GM23248 (cell line): ENCODE results near the gene ZBTB7C. TPM values are rescaled to one million over a fixed set of nuclear protein-coding genes. Genes with fewer than 3 reads are reported as not detected.

Experiments used
- DNase-seq: peaks from one replicate; pipeline ENCODE4 v3.0.0-alpha.2; 2015
- H2AFZ ChIP-seq: fragments of 200-600 bp; sonication (generic); 2 replicates; pipeline ENCODE4 v1.6.1; 2016; ENCODE audit warnings: antibody characterized with exemption
- H3F3A ChIP-seq: fragments of 200-600 bp; sonication (generic); 2 replicates; pipeline ENCODE4 v1.6.1; 2016; ENCODE audit warnings: mild to moderate bottlenecking, antibody characterized with exemption, mixed run types; ENCODE audit not compliant: insufficient read depth
- H3K27ac ChIP-seq: fragments of 200-600 bp; sonication (generic); 2 replicates; pipeline ENCODE4 v1.5.1; 2016; ENCODE audit warnings: mild to moderate bottlenecking
- H3K27me3 ChIP-seq: fragments of 200-600 bp; sonication (generic); replicated peaks from 2 replicates; pipeline ENCODE4 v1.6.1; 2016; ENCODE audit warnings: mild to moderate bottlenecking; ENCODE audit not compliant: insufficient read depth
- H3K36me3 ChIP-seq: fragments of 200-600 bp; sonication (generic); 2 replicates; pipeline ENCODE4 v1.6.1; 2016; ENCODE audit warnings: low read depth, mild to moderate bottlenecking
- H3K4me1 ChIP-seq: fragments of 200-600 bp; sonication (generic); 2 replicates; pipeline ENCODE4 v1.6.1; 2016; ENCODE audit warnings: mild to moderate bottlenecking; ENCODE audit not compliant: insufficient read depth
- H3K4me2 ChIP-seq: fragments of 200-600 bp; sonication (generic); one replicate; pipeline ENCODE4 v1.6.1; 2016; ENCODE audit warnings: mild to moderate bottlenecking; ENCODE audit not compliant: unreplicated experiment
- H3K4me3 ChIP-seq: fragments of 200-600 bp; sonication (generic); 2 replicates; pipeline ENCODE4 v1.5.1; 2016; ENCODE audit warnings: mild to moderate bottlenecking
- H3K79me2 ChIP-seq: fragments of 200-600 bp; sonication (generic); 2 replicates; pipeline ENCODE4 v1.6.1; 2016; ENCODE audit warnings: mild to moderate bottlenecking; ENCODE audit not compliant: insufficient read depth
- H3K9ac ChIP-seq: fragments of 200-600 bp; sonication (generic); 2 replicates; pipeline ENCODE4 v1.6.1; 2016; ENCODE audit warnings: mild to moderate bottlenecking
- H3K9me2 ChIP-seq: fragments of 200-600 bp; sonication (generic); 2 replicates; pipeline ENCODE4 v1.6.1; 2016; ENCODE audit warnings: mixed run types, mild to moderate bottlenecking, moderate library complexity; ENCODE audit not compliant: insufficient read depth
- H3K9me3 ChIP-seq: fragments of 200-600 bp; sonication (generic); one replicate; pipeline ENCODE4 v1.6.1; 2017; ENCODE audit warnings: low read depth
- H4K20me1 ChIP-seq: fragments of 200-600 bp; sonication (generic); 2 replicates; pipeline ENCODE4 v1.6.0; 2016; ENCODE audit not compliant: insufficient read depth
- EZH2 ChIP-seq: fragments of 200-600 bp; sonication (generic); IDR thresholded peaks from 2 replicates; pipeline ENCODE4 v1.6.1; 2018; ENCODE audit warnings: antibody characterized with exemption, mild to moderate bottlenecking; ENCODE audit not compliant: insufficient read depth, poor library complexity, severe bottlenecking
- EZH2phosphoT487 ChIP-seq: fragments of 200-600 bp; sonication (generic); IDR thresholded peaks from 2 replicates; pipeline ENCODE4 v1.6.1; 2018; ENCODE audit warnings: antibody characterized with exemption, moderate library complexity, mild to moderate bottlenecking, low read depth; ENCODE audit not compliant: insufficient read depth
- WGBS, 2 experiments: methylation state at CpG; one replicate each; pipeline ENCODE4 v1.1.6; 2015 to 2017; ENCODE audit warnings: low lambda C conversion rate in 2 of 2, low coverage in 1 of 2; ENCODE audit errors: missing lambda C conversion rate in 2 of 2; 5-methylcytosine and 5-hydroxymethylcytosine counted together
- in situ Hi-C: fragments of 300-500 bp; cut with MboI; formaldehyde crosslinking; loops from 2 replicates; pipeline ENCODE4 v1.15.0; 2020
- polyA plus RNA-seq: library from polyadenylated mRNA; unstranded; fragments of >200 nt; fragmentation: Nextera tagmentation; extraction: Ambion mirVana; gene quantifications from 2 replicates; pipeline ENCODE4 v1.2.1, GENCODE V29; 2016
- total RNA-seq: library from RNA; depleted of rRNA; stranded (reverse); fragments of >200 nt; shearing (Covaris generic); gene quantifications from 2 replicates; pipeline ENCODE4 v1.2.3, GENCODE V29; 2014

The ZBTB7C gene
- total and polyA plus RNA-seq, 2 experiments from 2014 or later: not detected

DNA sequence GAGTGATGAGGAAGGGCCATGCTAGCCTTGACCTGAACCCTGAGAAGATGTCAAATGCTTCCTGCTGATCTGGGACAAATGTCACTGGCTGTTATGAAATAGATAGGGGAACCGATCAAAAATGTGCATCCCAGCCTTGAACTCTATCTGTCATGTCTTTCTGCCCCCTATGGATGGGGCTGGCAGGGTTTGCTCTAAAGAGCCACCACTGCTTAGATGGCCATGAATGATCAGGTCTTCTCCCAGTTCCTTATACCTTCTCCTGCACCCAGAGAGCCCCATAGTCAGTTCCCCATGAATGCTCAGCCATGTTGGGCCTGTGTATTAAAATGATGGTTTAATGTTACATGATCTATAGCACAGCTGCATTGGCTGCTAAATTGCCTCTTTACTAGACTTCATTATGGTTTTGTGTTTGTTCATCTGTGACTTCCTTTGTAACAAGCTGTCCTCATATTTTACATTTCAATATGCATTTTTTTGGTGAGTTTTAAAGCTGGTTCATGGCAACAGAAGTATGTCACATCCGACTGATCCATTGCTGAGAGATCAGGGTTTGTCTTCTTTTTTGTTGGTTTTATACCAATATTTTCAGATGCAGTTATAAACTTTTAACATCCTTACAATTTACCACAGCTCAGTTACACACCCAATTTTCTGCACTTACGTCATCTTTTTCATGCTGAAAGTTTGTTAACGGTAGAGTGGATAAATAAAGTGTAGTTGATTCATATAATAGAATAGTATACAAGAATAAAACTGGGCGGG lies 422.4 kb downstream of the ZBTB7C start:
- H3K36me3 ChIP-seq: no peaks in the 10 kb centered on the region
- H3K27me3 ChIP-seq: no peaks in the 10 kb centered on the region
- H3K27ac ChIP-seq: no peak overlapping the region
- in situ Hi-C loops: no loop called here
- no peak overlapping the region for H3K9ac ChIP-seq
- no peaks in the 10 kb centered on the region for H4K20me1 ChIP-seq
- no peaks in the 10 kb centered on the region for H3K4me1 ChIP-seq
- no peaks in the 10 kb centered on the region for H3K9me3 ChIP-seq
- no peaks in the 10 kb centered on the region for H3K79me2 ChIP-seq
- no peak overlapping the region for H3K4me2 ChIP-seq
- no peaks in the 10 kb centered on the region for H3K9me2 ChIP-seq
- H3F3A ChIP-seq: no peaks in the 10 kb centered on the region
- no peak for TF ChIP-seq EZH2phosphoT487
- TF ChIP-seq EZH2: no peak
- DNase-seq: no peak
- no peak overlapping the region for H3K4me3 ChIP-seq
- 33 to 38% methylated on average over 5 of the region's 5 CpGs for WGBS, 2 experiments
- no peak overlapping the region for H2AFZ ChIP-seq

- Histone ChIP-seq H3K9me2 (no peaks in the 10 kb centered on the region), H4K20me1 (no peaks in the 10 kb centered on the region), H2AFZ (no peak overlapping the region), H3F3A (no peaks in the 10 kb centered on the region), H3K4me2 (no peak overlapping the region), H3K9ac (no peak overlapping the region), H3K79me2 (no peaks in the 10 kb centered on the region), H3K4me3 (no peak overlapping the region), H3K27me3 (no peaks in the 10 kb centered on the region), H3K36me3 (no peaks in the 10 kb centered on the region), H3K9me3 (no peaks in the 10 kb centered on the region), H3K27ac (no peak overlapping the region), H3K4me1 (no peaks in the 10 kb centered on the region)
- no peak for DNase-seq
- in situ Hi-C loops: no loop called here
- TF ChIP-seq EZH2phosphoT487 (no peak), EZH2 (no peak)
- 74 to 81% methylated on average over 7 of the region's 7 CpGs for WGBS, 2 experiments
Measured at GRCh38 chr18:47985866-47986265, 423.3 kb downstream of the ZBTB7C start.

DNA sequence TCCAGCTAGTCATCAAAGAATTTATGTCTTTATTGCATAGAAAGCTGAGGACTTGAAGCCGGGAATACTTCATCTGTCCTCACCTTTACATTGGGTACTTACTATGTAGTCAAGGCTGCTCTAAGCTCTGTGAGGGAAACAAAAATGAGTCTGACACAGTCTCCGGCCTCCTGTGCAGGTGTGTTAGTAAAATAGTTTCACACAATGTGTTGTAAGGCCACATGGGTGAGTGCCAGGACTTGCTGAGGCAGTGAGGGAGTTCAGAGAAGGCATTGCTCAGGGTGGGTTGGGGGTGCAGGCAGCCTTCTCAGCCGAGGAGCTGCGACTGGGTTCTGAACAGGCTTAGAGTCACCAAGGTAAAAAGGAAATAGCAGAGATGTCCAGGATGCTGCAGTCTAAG lies 424.2 kb downstream of the ZBTB7C start:
- in situ Hi-C loops: no loop called here
- no peaks in the 10 kb centered on the region for H3K9me2 ChIP-seq

DNA sequence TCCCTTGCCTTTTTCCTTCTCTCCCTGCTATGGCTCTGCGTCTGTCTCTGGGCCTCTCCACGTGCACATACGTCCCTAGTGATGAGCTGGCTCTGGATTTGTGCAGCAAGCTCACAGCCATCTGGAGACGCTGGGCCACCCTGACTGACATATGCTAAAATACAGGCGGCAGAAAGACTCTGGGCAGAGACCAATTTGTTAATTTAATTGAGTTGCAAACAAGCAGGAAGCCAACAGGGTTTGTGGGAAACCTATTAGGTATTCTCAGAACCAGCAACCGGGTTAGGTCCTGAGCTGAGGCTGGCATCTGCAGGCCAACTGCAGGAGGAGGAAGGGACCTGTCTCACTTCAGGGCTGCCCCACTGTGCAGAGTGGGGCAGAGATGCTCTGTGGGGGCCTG lies 425.2 kb downstream of the ZBTB7C start:
- Histone ChIP-seq H3F3A (no peaks in the 10 kb centered on the region), H3K9me3 (no peaks in the 10 kb centered on the region), H3K36me3 (no peaks in the 10 kb centered on the region), H4K20me1 (no peaks in the 10 kb centered on the region), H3K27me3 (no peaks in the 10 kb centered on the region), H3K4me3 (no peak overlapping the region), H3K4me2 (no peak overlapping the region), H3K27ac (no peak overlapping the region), H3K4me1 (no peaks in the 10 kb centered on the region), H3K9me2 (no peaks in the 10 kb centered on the region), H3K9ac (no peak overlapping the region), H3K79me2 (no peaks in the 10 kb centered on the region), H2AFZ (no peak overlapping the region)
- DNase-seq: no peak
- WGBS, 2 experiments: 61 to 67% methylated on average over 6 of the region's 6 CpGs
- TF ChIP-seq EZH2 (no peak), EZH2phosphoT487 (no peak)
- in situ Hi-C loops: no loop called here

More for the DNA sequence above, 424.2 kb downstream of the ZBTB7C start:
- H3K27me3 ChIP-seq: no peaks in the 10 kb centered on the region
- DNase-seq: no peak
- no peak overlapping the region for H3K9ac ChIP-seq
- no peak overlapping the region for H3K4me3 ChIP-seq
- H4K20me1 ChIP-seq: no peaks in the 10 kb centered on the region
- no peaks in the 10 kb centered on the region for H3F3A ChIP-seq
- H3K27ac ChIP-seq: no peak overlapping the region
- H3K9me3 ChIP-seq: no peaks in the 10 kb centered on the region
- H3K79me2 ChIP-seq: no peaks in the 10 kb centered on the region
- 58 to 62% methylated on average over 4 of the region's 4 CpGs for WGBS, 2 experiments
- H3K4me1 ChIP-seq: no peaks in the 10 kb centered on the region
- H3K36me3 ChIP-seq: no peaks in the 10 kb centered on the region
- TF ChIP-seq EZH2 (no peak), EZH2phosphoT487 (no peak)
- no peak overlapping the region for H2AFZ ChIP-seq
- H3K4me2 ChIP-seq: no peak overlapping the region

DNA sequence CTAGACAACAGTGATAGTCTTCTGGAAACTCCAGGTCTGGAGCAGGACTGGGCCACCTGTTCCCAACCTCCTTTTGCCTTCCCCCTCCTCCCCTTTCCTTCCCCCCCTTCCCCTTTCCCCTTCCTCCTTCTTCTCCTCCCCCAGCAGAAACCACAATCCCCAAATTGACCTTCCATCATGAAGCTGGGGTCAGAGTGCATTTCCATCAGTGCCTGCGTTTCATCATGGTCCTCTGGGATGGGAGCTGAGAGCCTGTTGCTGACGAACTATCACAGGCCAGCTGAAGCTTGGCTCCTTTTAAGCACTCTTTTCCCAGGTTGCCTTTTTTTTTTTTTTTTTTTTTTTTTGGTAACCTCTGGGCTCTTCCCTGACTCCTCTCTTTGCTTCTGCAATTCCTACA lies 426.1 kb downstream of the ZBTB7C start:
- Histone ChIP-seq H3K4me3 (no peak overlapping the region), H3K4me2 (no peak overlapping the region), H3K4me1 (no peaks in the 10 kb centered on the region), H3K9me2 (no peaks in the 10 kb centered on the region), H3F3A (no peaks in the 10 kb centered on the region), H3K79me2 (no peaks in the 10 kb centered on the region), H4K20me1 (no peaks in the 10 kb centered on the region), H3K9ac (no peak overlapping the region), H3K36me3 (no peaks in the 10 kb centered on the region), H2AFZ (no peak overlapping the region), H3K9me3 (no peaks in the 10 kb centered on the region), H3K27ac (no peak overlapping the region), H3K27me3 (no peaks in the 10 kb centered on the region)
- in situ Hi-C loops: no loop called here
- WGBS, 2 experiments: 68 to 78% methylated on average over 2 of the region's 2 CpGs
- DNase-seq: no peak
- no peak for TF ChIP-seq EZH2phosphoT487
- TF ChIP-seq EZH2: no peak
